ENCODE measurements around the gene B3GNT5. TPM values are rescaled to one million over a fixed set of nuclear protein-coding genes. Genes with fewer than 3 reads are reported as not detected.

The B3GNT5 gene
- total and polyA plus RNA-seq, 2 experiments from 2014 or later, result 4.9 to 6.4 TPM

GRCh38 chr3:183312433-183312832, 59.4 kb downstream of the B3GNT5 start:
- H3K4me2 ChIP-seq, result no peak overlapping the region
- no peaks in the 10 kb centered on the region for H3K9me2 ChIP-seq (ENCODE audit: insufficient read depth)
- no peaks in the 10 kb centered on the region for H3F3A ChIP-seq (replicated peaks; ENCODE audit: low read depth)
- no peak overlapping the region for H3K27ac ChIP-seq (ENCODE audit: low read depth)
- no peaks in the 10 kb centered on the region for H4K20me1 ChIP-seq (replicated peaks; ENCODE audit: insufficient read depth)
- no peak overlapping the region for H3K4me3 ChIP-seq
- DNase-seq (ENCODE audit: low spot score) (no peak), ATAC-seq (no peak)
- 0 out of 2 replicates have a peak, but pooled peaks cover 2% of the 10 kb centered on the region for H3K36me3 ChIP-seq (ENCODE audit: insufficient read depth)
- Mint-ChIP-seq H3K27ac (no peak overlapping the region), H3K36me3 (ENCODE audit: low read depth) (peaks cover 7% of the 10 kb centered on the region; the same call in 2 of the 3 replicates), H3K4me1 (peaks cover 2% of the 10 kb centered on the region; the same call in 2 of the 3 replicates), H3K27me3 (ENCODE audit: insufficient read depth, low read depth, poor library complexity) (peaks cover 2% of the 10 kb centered on the region), H3K9me3 (no peaks in the 10 kb centered on the region), H3K4me3 (no peak overlapping the region)
- no peaks in the 10 kb centered on the region for H3K27me3 ChIP-seq (ENCODE audit: insufficient read depth)
- H2AFZ ChIP-seq, result no peak overlapping the region
- TF ChIP-seq, protein P1, sequence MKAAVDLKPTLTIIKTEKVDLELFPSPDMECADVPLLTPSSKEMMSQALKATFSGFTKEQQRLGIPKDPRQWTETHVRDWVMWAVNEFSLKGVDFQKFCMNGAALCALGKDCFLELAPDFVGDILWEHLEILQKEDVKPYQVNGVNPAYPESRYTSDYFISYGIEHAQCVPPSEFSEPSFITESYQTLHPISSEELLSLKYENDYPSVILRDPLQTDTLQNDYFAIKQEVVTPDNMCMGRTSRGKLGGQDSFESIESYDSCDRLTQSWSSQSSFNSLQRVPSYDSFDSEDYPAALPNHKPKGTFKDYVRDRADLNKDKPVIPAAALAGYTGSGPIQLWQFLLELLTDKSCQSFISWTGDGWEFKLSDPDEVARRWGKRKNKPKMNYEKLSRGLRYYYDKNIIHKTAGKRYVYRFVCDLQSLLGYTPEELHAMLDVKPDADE (IDR thresholded peaks at IDR 0.05), result no peak
- no peak for TF ChIP-seq ZNF331 (CRISPR knock-in tag; IDR thresholded peaks at IDR 0.05; ENCODE audit: low read depth)
- TF ChIP-seq, protein P2, sequence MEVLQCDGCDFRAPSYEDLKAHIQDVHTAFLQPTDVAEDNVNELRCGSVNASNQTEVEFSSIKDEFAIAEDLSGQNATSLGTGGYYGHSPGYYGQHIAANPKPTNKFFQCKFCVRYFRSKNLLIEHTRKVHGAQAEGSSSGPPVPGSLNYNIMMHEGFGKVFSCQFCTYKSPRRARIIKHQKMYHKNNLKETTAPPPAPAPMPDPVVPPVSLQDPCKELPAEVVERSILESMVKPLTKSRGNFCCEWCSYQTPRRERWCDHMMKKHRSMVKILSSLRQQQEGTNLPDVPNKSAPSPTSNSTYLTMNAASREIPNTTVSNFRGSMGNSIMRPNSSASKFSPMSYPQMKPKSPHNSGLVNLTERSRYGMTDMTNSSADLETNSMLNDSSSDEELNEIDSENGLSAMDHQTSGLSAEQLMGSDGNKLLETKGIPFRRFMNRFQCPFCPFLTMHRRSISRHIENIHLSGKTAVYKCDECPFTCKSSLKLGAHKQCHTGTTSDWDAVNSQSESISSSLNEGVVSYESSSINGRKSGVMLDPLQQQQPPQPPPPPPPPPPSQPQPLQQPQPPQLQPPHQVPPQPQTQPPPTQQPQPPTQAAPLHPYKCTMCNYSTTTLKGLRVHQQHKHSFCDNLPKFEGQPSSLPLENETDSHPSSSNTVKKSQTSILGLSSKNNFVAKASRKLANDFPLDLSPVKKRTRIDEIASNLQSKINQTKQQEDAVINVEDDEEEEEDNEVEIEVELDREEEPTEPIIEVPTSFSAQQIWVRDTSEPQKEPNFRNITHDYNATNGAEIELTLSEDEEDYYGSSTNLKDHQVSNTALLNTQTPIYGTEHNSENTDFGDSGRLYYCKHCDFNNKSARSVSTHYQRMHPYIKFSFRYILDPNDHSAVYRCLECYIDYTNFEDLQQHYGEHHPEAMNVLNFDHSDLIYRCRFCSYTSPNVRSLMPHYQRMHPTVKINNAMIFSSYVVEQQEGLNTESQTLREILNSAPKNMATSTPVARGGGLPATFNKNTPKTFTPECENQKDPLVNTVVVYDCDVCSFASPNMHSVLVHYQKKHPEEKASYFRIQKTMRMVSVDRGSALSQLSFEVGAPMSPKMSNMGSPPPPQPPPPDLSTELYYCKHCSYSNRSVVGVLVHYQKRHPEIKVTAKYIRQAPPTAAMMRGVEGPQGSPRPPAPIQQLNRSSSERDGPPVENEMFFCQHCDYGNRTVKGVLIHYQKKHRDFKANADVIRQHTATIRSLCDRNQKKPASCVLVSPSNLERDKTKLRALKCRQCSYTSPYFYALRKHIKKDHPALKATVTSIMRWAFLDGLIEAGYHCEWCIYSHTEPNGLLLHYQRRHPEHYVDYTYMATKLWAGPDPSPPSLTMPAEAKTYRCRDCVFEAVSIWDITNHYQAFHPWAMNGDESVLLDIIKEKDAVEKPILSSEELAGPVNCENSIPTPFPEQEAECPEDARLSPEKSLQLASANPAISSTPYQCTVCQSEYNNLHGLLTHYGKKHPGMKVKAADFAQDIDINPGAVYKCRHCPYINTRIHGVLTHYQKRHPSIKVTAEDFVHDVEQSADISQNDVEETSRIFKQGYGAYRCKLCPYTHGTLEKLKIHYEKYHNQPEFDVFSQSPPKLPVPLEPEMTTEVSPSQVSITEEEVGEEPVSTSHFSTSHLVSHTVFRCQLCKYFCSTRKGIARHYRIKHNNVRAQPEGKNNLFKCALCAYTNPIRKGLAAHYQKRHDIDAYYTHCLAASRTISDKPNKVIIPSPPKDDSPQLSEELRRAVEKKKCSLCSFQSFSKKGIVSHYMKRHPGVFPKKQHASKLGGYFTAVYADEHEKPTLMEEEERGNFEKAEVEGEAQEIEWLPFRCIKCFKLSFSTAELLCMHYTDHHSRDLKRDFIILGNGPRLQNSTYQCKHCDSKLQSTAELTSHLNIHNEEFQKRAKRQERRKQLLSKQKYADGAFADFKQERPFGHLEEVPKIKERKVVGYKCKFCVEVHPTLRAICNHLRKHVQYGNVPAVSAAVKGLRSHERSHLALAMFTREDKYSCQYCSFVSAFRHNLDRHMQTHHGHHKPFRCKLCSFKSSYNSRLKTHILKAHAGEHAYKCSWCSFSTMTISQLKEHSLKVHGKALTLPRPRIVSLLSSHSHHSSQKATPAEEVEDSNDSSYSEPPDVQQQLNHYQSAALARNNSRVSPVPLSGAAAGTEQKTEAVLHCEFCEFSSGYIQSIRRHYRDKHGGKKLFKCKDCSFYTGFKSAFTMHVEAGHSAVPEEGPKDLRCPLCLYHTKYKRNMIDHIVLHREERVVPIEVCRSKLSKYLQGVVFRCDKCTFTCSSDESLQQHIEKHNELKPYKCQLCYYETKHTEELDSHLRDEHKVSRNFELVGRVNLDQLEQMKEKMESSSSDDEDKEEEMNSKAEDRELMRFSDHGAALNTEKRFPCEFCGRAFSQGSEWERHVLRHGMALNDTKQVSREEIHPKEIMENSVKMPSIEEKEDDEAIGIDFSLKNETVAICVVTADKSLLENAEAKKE (CRISPR knock-in tag; IDR thresholded peaks at IDR 0.05), result no peak
- no peaks in the 10 kb centered on the region for H3K79me2 ChIP-seq (replicated peaks; ENCODE audit: insufficient read depth)
- no peaks in the 10 kb centered on the region for H3K4me1 ChIP-seq (ENCODE audit: insufficient read depth)

- Mint-ChIP-seq H3K9me3 (no peaks in the 10 kb centered on the region), H3K4me3 (no peak overlapping the region), H3K36me3 (ENCODE audit: low read depth) (peaks cover 7% of the 10 kb centered on the region; the same call in 2 of the 3 replicates), H3K4me1 (peaks cover 2% of the 10 kb centered on the region; the same call in 2 of the 3 replicates), H3K27ac (no peak overlapping the region), H3K27me3 (ENCODE audit: insufficient read depth, low read depth, poor library complexity) (no peaks in the 10 kb centered on the region)
- no peaks in the 10 kb centered on the region for H4K20me1 ChIP-seq (replicated peaks; ENCODE audit: insufficient read depth)
- no peak for DNase-seq (ENCODE audit: low spot score)
- H2AFZ ChIP-seq, result no peak overlapping the region
- no peaks in the 10 kb centered on the region for H3K79me2 ChIP-seq (replicated peaks; ENCODE audit: insufficient read depth)
- ATAC-seq, result no peak
- no peaks in the 10 kb centered on the region for H3K4me1 ChIP-seq (ENCODE audit: insufficient read depth)
- no peak overlapping the region for H3K4me2 ChIP-seq
- no peaks in the 10 kb centered on the region for H3K9me2 ChIP-seq (ENCODE audit: insufficient read depth)
- H3K4me3 ChIP-seq, result no peak overlapping the region
- no peaks in the 10 kb centered on the region for H3F3A ChIP-seq (replicated peaks; ENCODE audit: low read depth)
- H3K36me3 ChIP-seq (ENCODE audit: insufficient read depth), result peaks cover 8% of the 10 kb centered on the region; the same call in 1 of the 2 replicates
- H3K27me3 ChIP-seq (ENCODE audit: insufficient read depth), result no peaks in the 10 kb centered on the region
- no peak overlapping the region for H3K27ac ChIP-seq (ENCODE audit: low read depth)
- TF ChIP-seq CREB1 (CRISPR knock-in tag; IDR thresholded peaks at IDR 0.05; ENCODE audit: low read depth) (no peak), EZH2 (IDR thresholded peaks at IDR 0.05; ENCODE audit: low read depth, unreplicated experiment) (no peak), POLR2AphosphoS5 (IDR thresholded peaks at IDR 0.05; ENCODE audit: low read depth) (no peak), EZH2phosphoT487 (IDR thresholded peaks at IDR 0.05; ENCODE audit: unreplicated experiment) (no peak), JUNB (IDR thresholded peaks at IDR 0.05; ENCODE audit: unreplicated experiment) (no peak)
- TF ChIP-seq, protein P3, sequence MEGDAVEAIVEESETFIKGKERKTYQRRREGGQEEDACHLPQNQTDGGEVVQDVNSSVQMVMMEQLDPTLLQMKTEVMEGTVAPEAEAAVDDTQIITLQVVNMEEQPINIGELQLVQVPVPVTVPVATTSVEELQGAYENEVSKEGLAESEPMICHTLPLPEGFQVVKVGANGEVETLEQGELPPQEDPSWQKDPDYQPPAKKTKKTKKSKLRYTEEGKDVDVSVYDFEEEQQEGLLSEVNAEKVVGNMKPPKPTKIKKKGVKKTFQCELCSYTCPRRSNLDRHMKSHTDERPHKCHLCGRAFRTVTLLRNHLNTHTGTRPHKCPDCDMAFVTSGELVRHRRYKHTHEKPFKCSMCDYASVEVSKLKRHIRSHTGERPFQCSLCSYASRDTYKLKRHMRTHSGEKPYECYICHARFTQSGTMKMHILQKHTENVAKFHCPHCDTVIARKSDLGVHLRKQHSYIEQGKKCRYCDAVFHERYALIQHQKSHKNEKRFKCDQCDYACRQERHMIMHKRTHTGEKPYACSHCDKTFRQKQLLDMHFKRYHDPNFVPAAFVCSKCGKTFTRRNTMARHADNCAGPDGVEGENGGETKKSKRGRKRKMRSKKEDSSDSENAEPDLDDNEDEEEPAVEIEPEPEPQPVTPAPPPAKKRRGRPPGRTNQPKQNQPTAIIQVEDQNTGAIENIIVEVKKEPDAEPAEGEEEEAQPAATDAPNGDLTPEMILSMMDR (conservative IDR thresholded peaks at IDR 0.05; ENCODE audit: low read depth in 2 of 2), result no peak
- TF ChIP-seq, protein P1 (IDR thresholded peaks at IDR 0.05), result no peak
Measured at GRCh38 chr3:183313351-183313750, 60.3 kb downstream of the B3GNT5 start.
